ENCODE data around the gene MAST4.

- TF ChIP-seq CTCF (IDR thresholded peaks at IDR 0.05; ENCODE audit: insufficient read depth, low read length): no peak
- no peak for TF ChIP-seq REST (IDR thresholded peaks at IDR 0.05; ENCODE audit: insufficient replicate concordance, low read depth)
- no peak for TF ChIP-seq POLR2AphosphoS5 (IDR thresholded peaks at IDR 0.05; ENCODE audit: low read depth)
- TF ChIP-seq GABPA (IDR thresholded peaks at IDR 0.05; ENCODE audit: low read depth): no peak
- TF ChIP-seq SPI1 (IDR thresholded peaks at IDR 0.05; ENCODE audit: borderline replicate concordance, low read depth): no peak
Observed at GRCh38 chr5:66904189-66904588, 308.0 kb downstream of the MAST4 start.
